H1 (cell line): ENCODE data around the gene MAP4. TPM values are rescaled to one million over a fixed set of nuclear protein-coding genes. Genes with fewer than 3 reads are reported as not detected.

Experiments
- CHD2 ChIP-seq: IDR thresholded peaks from 2 replicates; pipeline ENCODE4 v1.6.1; 2012; ENCODE audit warnings: low read length, improper control_type of control experiment
- EZH2 ChIP-seq: fragments of 200-600 bp; sonication (generic); IDR thresholded peaks from 2 replicates; pipeline ENCODE4 v1.7.1; 2012; ENCODE audit warnings: low read depth, mild to moderate bottlenecking, moderate library complexity, low read length, inconsistent platforms; ENCODE audit not compliant: severe bottlenecking
- KDM1A ChIP-seq: fragments of 200-600, 300-600 bp; sonication (generic); IDR thresholded peaks from 2 replicates; pipeline ENCODE4 v1.7.1; 2016; ENCODE audit warnings: mild to moderate bottlenecking, low read length, borderline replicate concordance
- MAX ChIP-seq: IDR thresholded peaks from 2 replicates; pipeline ENCODE4 v1.6.1; 2012; ENCODE audit warnings: inconsistent platforms
- POLR2A ChIP-seq, 2 experiments: IDR thresholded peaks; 1 replicate in 1 of 2; 2 replicates in 1 of 2; pipeline ENCODE4 v1.6.1; 2011; ENCODE audit warnings: low read depth in 2 of 2, low read length in 2 of 2, mild to moderate bottlenecking in 2 of 2; ENCODE audit errors: control extremely low read depth in 1 of 2
- RNF2 ChIP-seq: fragments of 200-900, 300-1000 bp; sonication (generic); IDR thresholded peaks from 2 replicates; pipeline ENCODE4 v1.7.1; 2016; ENCODE audit warnings: borderline replicate concordance, low read depth, mild to moderate bottlenecking, antibody characterized with exemption, low read length; ENCODE audit not compliant: poor library complexity, severe bottlenecking; ENCODE audit errors: missing control alignments
- SP2 ChIP-seq: IDR thresholded peaks from 2 replicates; pipeline ENCODE4 v1.6.1; 2012; ENCODE audit warnings: mild to moderate bottlenecking, low read length, inconsistent platforms
- TAF7 ChIP-seq: optimal IDR thresholded peaks from 2 replicates; pipeline ENCODE3; 2011; ENCODE audit warnings: low read depth, mild to moderate bottlenecking, inconsistent platforms, low read length, moderate library complexity, borderline replicate concordance
- USF2 ChIP-seq: IDR thresholded peaks from 2 replicates; pipeline ENCODE4 v1.6.1; 2011; ENCODE audit warnings: low read length, improper control_type of control experiment
- YY1 ChIP-seq: IDR thresholded peaks from 2 replicates; pipeline ENCODE4 v1.6.1; 2011; ENCODE audit warnings: low read depth, mild to moderate bottlenecking, low read length
- polyA plus RNA-seq, 7 experiments: library from polyadenylated mRNA; depleted of rRNA in 3 of 7; stranded (reverse) in 5 of 7; unstranded in 2 of 7; fragments of >200 nt in 5 of 7; fragments of 200-250 nt in 2 of 7; gene quantifications; 1 replicate in 5 of 7; 2 replicates in 1 of 7; 4 replicates in 1 of 7; pipeline versions ENCODE4 v1.2.1 to v1.2.3, GENCODE V29; 2011 to 2013; ENCODE audit warnings: missing spikeins in 2 of 7, mixed read lengths in 2 of 7
- total RNA-seq: library from RNA; stranded (reverse); fragmentation: NEBNext Ultra II Directional; extraction: Animal tissue kit (Norgen Biotek cat#: 25700); gene quantifications from 2 replicates; pipeline ENCODE4 v1.2.1, GENCODE V29; 2021
- TF ChIP-seq, protein P1 (sequence below): fragments of 300-600 bp; sonication (generic); IDR thresholded peaks from 2 replicates; pipeline ENCODE4 v1.7.1; 2012; ENCODE audit warnings: low read length, moderate library complexity, mild to moderate bottlenecking, inconsistent platforms; ENCODE audit not compliant: insufficient replicate concordance

Gene MAP4
- total and polyA plus RNA-seq, 2 of the 8 experiments (the other 6 are each of a cell fraction or from before 2014, with no cell fraction given): 67.0 to 179 TPM

DNA sequence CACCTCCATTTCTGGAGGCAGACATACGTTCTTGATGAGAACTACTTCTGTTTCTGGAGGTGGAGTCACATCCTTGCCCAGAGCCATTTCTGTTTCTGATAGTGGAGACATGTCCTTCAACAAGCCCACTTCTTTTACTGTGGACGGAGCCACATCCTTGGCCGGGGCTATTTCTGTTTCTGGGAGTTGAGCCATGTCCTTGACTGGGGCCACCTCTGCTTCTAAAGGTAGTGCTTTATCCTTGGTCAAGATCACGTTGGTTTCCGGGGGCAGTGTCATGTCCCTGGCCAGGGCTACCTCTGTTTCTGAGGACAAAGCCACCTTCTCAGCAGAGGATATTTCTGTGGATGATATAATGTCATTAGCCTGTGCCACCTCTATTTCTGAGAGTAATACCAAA is 100.0 kb downstream of the MAP4 start (continued):
- TF ChIP-seq, protein P1, sequence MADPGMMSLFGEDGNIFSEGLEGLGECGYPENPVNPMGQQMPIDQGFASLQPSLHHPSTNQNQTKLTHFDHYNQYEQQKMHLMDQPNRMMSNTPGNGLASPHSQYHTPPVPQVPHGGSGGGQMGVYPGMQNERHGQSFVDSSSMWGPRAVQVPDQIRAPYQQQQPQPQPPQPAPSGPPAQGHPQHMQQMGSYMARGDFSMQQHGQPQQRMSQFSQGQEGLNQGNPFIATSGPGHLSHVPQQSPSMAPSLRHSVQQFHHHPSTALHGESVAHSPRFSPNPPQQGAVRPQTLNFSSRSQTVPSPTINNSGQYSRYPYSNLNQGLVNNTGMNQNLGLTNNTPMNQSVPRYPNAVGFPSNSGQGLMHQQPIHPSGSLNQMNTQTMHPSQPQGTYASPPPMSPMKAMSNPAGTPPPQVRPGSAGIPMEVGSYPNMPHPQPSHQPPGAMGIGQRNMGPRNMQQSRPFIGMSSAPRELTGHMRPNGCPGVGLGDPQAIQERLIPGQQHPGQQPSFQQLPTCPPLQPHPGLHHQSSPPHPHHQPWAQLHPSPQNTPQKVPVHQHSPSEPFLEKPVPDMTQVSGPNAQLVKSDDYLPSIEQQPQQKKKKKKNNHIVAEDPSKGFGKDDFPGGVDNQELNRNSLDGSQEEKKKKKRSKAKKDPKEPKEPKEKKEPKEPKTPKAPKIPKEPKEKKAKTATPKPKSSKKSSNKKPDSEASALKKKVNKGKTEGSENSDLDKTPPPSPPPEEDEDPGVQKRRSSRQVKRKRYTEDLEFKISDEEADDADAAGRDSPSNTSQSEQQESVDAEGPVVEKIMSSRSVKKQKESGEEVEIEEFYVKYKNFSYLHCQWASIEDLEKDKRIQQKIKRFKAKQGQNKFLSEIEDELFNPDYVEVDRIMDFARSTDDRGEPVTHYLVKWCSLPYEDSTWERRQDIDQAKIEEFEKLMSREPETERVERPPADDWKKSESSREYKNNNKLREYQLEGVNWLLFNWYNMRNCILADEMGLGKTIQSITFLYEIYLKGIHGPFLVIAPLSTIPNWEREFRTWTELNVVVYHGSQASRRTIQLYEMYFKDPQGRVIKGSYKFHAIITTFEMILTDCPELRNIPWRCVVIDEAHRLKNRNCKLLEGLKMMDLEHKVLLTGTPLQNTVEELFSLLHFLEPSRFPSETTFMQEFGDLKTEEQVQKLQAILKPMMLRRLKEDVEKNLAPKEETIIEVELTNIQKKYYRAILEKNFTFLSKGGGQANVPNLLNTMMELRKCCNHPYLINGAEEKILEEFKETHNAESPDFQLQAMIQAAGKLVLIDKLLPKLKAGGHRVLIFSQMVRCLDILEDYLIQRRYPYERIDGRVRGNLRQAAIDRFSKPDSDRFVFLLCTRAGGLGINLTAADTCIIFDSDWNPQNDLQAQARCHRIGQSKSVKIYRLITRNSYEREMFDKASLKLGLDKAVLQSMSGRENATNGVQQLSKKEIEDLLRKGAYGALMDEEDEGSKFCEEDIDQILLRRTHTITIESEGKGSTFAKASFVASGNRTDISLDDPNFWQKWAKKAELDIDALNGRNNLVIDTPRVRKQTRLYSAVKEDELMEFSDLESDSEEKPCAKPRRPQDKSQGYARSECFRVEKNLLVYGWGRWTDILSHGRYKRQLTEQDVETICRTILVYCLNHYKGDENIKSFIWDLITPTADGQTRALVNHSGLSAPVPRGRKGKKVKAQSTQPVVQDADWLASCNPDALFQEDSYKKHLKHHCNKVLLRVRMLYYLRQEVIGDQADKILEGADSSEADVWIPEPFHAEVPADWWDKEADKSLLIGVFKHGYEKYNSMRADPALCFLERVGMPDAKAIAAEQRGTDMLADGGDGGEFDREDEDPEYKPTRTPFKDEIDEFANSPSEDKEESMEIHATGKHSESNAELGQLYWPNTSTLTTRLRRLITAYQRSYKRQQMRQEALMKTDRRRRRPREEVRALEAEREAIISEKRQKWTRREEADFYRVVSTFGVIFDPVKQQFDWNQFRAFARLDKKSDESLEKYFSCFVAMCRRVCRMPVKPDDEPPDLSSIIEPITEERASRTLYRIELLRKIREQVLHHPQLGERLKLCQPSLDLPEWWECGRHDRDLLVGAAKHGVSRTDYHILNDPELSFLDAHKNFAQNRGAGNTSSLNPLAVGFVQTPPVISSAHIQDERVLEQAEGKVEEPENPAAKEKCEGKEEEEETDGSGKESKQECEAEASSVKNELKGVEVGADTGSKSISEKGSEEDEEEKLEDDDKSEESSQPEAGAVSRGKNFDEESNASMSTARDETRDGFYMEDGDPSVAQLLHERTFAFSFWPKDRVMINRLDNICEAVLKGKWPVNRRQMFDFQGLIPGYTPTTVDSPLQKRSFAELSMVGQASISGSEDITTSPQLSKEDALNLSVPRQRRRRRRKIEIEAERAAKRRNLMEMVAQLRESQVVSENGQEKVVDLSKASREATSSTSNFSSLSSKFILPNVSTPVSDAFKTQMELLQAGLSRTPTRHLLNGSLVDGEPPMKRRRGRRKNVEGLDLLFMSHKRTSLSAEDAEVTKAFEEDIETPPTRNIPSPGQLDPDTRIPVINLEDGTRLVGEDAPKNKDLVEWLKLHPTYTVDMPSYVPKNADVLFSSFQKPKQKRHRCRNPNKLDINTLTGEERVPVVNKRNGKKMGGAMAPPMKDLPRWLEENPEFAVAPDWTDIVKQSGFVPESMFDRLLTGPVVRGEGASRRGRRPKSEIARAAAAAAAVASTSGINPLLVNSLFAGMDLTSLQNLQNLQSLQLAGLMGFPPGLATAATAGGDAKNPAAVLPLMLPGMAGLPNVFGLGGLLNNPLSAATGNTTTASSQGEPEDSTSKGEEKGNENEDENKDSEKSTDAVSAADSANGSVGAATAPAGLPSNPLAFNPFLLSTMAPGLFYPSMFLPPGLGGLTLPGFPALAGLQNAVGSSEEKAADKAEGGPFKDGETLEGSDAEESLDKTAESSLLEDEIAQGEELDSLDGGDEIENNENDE: no peak
- no peak for TF ChIP-seq CHD2
- no peak for TF ChIP-seq USF2
- no peak for TF ChIP-seq MAX
- no peak for TF ChIP-seq RNF2
- TF ChIP-seq POLR2A (IDR thresholded peaks at IDR 0.05; ENCODE audit: control extremely low read depth in 1 of 2, low read depth in 2 of 2, low read length in 2 of 2): no peak
- TF ChIP-seq KDM1A: no peak
- TF ChIP-seq EZH2: no peak
- TF ChIP-seq SP2: no peak
- TF ChIP-seq YY1: no peak
- no peak for TF ChIP-seq TAF7
